ENCODE data around the gene FRMD4A. TPM values are rescaled to one million over a fixed set of nuclear protein-coding genes. Genes with fewer than 3 reads are reported as not detected.
A peak's percentile ranks its signal among the peaks of the same experiment; 100 is the strongest.

The FRMD4A gene
- total and polyA plus RNA-seq, 10 of the 15 experiments (the other 5 are each of a cell fraction or from before 2014, with no cell fraction given): 17.8 to 75.2 (median 39.1) TPM

- TF ChIP-seq NR2C2 (IDR thresholded peaks at IDR 0.05; ENCODE audit: borderline replicate concordance, control insufficient read depth, insufficient read length, low read depth) (no peak), ZNF687 (IDR thresholded peaks at IDR 0.05) (no peak)
These were observed 361.0 kb downstream of the FRMD4A start (continued) for GRCh38 chr10:13969792-13970140.

GRCh38 chr10:13969118-13969791 is 361.5 kb downstream of the FRMD4A start:
- no peak for FAIRE-seq
- Histone ChIP-seq H3K4me1 (ENCODE audit: control insufficient read depth, insufficient read depth, low read length) (peaks cover 13% of the 10 kb centered on the region), H3K36me3 (ENCODE audit: control insufficient read depth in 2 of 2, insufficient read depth in 2 of 2, low read length in 1 of 2) (peaks cover 0 to 1% of the 10 kb centered on the region in 2 experiments; a peak in 2 of 4 replicates), H2AFZ (ENCODE audit: control insufficient read depth, low read depth, low read length) (no peak overlapping the region), H3K9me3 (replicated peaks; ENCODE audit: control insufficient read depth, insufficient read depth, low read length) (no peaks in the 10 kb centered on the region), H3K27ac (ENCODE audit: control insufficient read depth, insufficient read depth) (peak overlapping the region; percentile 2; the same call in 1 of the 2 replicates), H3K4me3 (no peak overlapping the region), H3K79me2 (ENCODE audit: control insufficient read depth, insufficient read depth, low read length) (no peaks in the 10 kb centered on the region), H3K9ac (ENCODE audit: control insufficient read depth, insufficient read depth, low read length) (no peak overlapping the region), H3K27me3 (replicated peaks in 1 of 2; ENCODE audit: control insufficient read depth in 2 of 2, insufficient read depth in 2 of 2, low read length in 1 of 2) (no peaks in the 10 kb centered on the region), H4K20me1 (ENCODE audit: control insufficient read depth, insufficient read depth) (no peaks in the 10 kb centered on the region), H3K4me2 (ENCODE audit: control insufficient read depth, insufficient read depth) (no peak overlapping the region)
- in situ Hi-C loops (cut with MboI) (no loop called here), intact Hi-C loops (cut with micrococcal nuclease; ENCODE audit: unreplicated experiment) (no loop called here)
- no peak for DNase-seq (ENCODE audit: low read depth, low spot score)
- ChIA-PET RAD21 (ENCODE audit: unreplicated experiment) (interaction anchor here (0.8 to 0.9 kb wide), 3 partner anchors 65 to 159 kb away, joined by 3 to 4 read pairs (median 3); no protein-coding TSS in a partner anchor), POLR2A (interaction anchor here (0.9 to 1.5 kb wide), 4 partner anchors 12 to 181 kb away, joined by 3 to 5 read pairs (median 4); no protein-coding TSS in a partner anchor), SMC1A (ENCODE audit: uncharacterized antibody, unreplicated experiment) (interaction anchor here (0.9 to 1.7 kb wide), 10 partner anchors 8 to 182 kb away, joined by 3 to 8 read pairs (median 3); no protein-coding TSS in a partner anchor), CTCF (interaction anchor here (1.6 kb wide), 1 partner anchor 10 kb away, joined by 3 read pairs; no protein-coding TSS in a partner anchor)
- ATAC-seq: peak; percentile 63
- no TSS peak for BruUV-seq (replicated peaks)
- WGBS (ENCODE audit: insufficient coverage, insufficient replicate concordance, low lambda C conversion rate, missing lambda C conversion rate): 47% methylated on average over 12 of the region's 12 CpGs
- no peak for TF ChIP-seq CHD1 (IDR thresholded peaks at IDR 0.05; ENCODE audit: low read depth, low read length)
- no peak for TF ChIP-seq POU2F2 (IDR thresholded peaks at IDR 0.05; ENCODE audit: borderline replicate concordance, low read depth, low read length)
- no peak for TF ChIP-seq NR2F1 (conservative IDR thresholded peaks at IDR 0.05)
- TF ChIP-seq PRDM15 (CRISPR knock-in tag; IDR thresholded peaks at IDR 0.05): no peak
- TF ChIP-seq ZNF217 (IDR thresholded peaks at IDR 0.05): no peak
- TF ChIP-seq ZBTB40 (IDR thresholded peaks at IDR 0.05; ENCODE audit: borderline replicate concordance): no peak
- no peak for TF ChIP-seq RAD21 (IDR thresholded peaks at IDR 0.05; ENCODE audit: insufficient read depth, low read depth, low read length)

All from GM12878 (cell line).